HG02763 (cell line): ENCODE results near the gene DROSHA.

Experiments used
- ATAC-seq: cut with Tn5 transposase; IDR thresholded peaks from one replicate; pipeline ENCODE4 v1.9.1; 2021; ENCODE audit warnings: mild to moderate bottlenecking, moderate library complexity; ENCODE audit not compliant: unreplicated experiment

DROSHA gene

GRCh38 chr5:31471040-31471439 is 60.9 kb downstream of the DROSHA start:
- ATAC-seq, result no peak

GRCh38 chr5:31470608-31471007 is 61.3 kb downstream of the DROSHA start:
- ATAC-seq, result no peak

DNA sequence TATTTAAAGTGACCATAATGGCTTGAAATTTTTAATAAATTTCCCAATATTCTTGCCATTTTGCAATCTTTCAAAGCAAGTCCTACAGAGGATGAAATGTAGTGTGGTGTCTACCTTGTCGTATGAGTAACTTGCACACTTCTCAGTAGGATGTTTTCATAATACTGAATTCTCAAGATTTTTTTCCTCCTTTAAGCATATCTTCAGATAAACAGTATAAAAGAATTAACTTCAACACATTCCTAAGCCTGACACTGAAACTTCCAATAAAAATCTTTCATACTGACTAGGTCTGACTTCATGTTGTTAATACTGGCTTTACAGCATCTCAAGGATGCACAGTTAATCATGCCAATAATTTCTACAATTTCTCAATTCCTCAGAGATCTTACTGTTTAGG is 62.0 kb downstream of the DROSHA start:
- ATAC-seq, result no peak

- no peak for ATAC-seq
These were observed 62.4 kb downstream of the DROSHA start for GRCh38 chr5:31469466-31469865.

- ATAC-seq, result no peak
These were observed 66.6 kb downstream of the DROSHA start for GRCh38 chr5:31465291-31465690.

DNA sequence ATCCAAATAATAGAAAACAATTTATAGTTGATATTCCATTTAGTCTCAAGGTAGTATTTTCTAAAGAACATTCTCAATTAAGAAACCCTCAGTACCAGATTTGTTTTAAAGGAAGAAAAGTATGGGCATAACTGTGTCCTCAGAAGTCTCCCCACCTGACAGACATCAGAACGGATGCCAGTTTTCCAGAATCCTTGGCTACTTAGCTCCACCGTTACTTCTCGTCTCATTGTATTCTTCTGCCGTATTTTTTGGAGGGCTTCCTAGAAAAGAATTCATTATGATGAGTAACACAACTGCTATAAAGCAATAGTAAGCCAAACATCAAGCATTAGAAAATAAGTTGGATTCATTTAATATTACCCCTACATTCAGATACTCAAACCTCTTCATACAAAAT is 67.8 kb downstream of the DROSHA start:
- ATAC-seq, result no peak

DNA sequence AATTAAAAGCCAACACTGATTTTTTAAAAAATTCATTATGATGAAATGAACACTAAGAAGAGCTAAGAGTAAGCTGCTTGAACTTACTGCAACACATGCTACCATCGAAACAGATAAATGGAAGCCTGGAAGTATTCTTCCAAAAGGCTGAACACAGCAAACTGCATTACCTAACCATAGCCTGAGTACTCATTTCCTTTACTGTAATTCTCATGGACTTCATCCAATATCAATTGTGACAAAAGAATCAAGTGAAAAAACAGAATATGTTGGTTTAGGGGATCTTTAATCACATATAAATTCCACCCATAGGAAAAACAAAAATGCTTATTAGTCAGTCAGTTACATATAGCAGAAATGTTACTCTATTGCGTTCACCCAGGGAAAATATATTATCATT is 68.5 kb downstream of the DROSHA start:
- ATAC-seq, result no peak

DNA sequence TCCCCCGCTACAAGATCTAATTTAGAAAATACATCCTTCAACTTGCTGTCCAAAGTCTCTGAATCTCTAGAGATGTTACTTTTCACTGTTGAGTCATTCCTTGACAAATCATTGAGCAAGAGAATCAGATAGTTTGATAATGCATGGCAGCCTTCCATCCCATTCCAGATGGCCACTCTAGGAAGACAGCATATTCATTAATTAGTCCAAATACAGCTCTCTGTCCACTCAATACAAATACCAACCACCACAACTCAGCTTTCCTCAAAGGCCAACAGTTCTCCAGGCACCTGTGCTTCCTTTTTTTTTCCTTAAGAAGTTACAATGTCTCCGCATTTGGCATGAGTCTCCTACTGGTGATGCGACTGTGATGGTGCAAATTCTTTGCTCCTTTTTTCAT is 72.3 kb downstream of the DROSHA start:
- no peak for ATAC-seq

DNA sequence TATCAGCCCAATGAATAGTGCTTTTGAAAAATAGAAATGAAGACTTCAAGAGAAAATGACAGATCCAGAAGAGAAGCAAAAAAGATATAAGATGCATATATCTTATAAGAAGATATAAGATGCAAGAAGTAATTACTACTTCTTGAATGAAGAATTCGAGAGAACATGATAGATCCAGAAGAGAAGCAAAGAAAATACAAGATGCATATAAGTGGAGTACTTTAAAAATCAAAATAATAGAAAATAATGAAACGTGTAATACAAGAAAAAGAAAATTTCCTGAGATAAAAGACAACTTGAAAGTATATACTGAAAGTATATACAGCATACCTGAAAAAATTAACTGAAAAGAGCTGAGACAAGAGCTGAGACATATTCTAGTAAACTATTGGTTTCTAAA is 76.7 kb downstream of the DROSHA start:
- ATAC-seq, result no peak

DNA sequence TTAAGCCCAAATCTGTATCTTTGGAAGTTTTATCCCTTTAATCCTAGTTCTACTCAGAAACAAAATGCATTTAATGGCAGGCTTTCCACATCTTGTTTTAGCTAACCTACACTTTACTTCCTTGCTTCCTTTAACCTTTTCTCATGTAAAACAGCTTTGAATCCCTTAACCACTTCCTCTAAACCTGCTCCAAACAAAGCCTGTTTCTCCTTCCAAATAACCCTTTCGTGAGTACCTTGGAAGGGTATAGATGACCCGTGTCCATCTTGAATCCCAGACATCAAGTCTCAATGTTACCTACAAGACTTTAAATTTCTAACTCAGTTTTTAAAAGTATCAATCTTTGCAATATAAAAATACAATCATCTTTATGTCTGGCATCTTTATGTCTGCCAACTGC is 78.4 kb downstream of the DROSHA start:
- ATAC-seq, result no peak

- ATAC-seq, result no peak
These were observed 79.6 kb downstream of the DROSHA start for GRCh38 chr5:31452314-31452713.

- no peak for ATAC-seq
These were observed 81.9 kb downstream of the DROSHA start for GRCh38 chr5:31449962-31450361.

DNA sequence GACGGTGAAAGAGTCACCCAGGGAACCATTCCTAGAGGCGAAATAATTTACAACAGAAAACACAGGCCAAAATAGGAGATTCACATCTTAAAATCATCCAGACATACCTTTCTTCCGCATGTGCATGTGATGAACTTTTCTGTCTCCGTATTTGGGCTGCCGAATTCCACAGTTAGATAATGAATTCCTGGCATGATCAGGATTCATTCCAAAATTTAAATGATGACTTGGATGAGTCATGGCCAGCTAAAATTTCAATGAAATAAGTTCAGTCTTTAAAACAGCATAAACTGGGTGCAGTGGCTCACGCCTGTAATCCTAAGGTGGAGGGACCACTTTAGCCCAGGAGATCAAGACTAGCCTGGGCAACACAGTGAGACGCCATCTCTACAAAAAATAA is 82.7 kb downstream of the DROSHA start:
- no peak for ATAC-seq

DNA sequence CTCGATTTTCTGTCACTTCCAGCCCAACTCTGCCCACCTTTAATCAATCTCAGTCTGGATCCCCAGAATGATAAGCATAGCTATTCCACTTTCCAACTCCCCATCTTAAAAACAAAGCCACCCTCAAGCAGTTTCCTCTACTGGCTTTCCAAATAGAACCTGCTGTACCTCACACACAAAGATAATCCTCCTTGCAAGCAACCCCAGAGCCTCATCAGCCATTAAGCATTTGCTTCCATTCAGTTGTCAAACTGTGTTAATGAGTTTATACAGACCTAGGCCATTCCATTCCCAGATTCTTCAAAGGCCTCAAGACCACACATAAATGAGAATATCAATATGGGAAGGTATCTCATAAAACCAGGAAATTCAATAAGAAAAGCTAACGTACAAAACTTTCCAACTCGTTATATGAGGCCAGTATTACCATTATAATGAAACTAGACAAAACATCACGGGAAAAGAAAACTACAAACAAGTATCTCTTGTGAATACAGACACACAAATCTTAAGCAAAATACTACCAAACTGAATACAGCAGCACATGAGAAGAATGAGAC is 86.8 kb downstream of the DROSHA start:
- ATAC-seq, result no peak

- ATAC-seq, result no peak
These were observed 88.3 kb downstream of the DROSHA start for GRCh38 chr5:31443572-31443971.

GRCh38 chr5:31442058-31442745 is 89.7 kb downstream of the DROSHA start:
- no peak for ATAC-seq

DNA sequence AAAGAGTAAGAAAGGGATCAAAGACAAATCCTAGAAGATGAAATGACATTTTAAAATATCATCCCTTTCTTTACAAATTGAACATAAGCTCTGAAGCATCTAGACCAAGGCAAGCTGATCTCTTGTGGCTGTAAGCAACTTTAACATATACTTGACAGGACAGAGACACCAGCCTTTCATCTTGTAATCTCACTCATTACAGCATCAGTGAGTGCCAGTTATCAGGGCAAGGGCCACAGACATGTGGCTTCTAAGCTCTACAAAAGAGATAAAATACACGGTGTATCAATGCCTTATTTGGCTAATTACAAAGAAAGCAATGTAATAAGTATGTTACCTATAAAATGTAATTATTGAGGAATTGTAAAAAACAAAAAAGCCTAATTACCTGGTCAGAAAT is 95.0 kb downstream of the DROSHA start:
- no peak for ATAC-seq

GRCh38 chr5:31435730-31436129 is 96.2 kb downstream of the DROSHA start:
- ATAC-seq, result no peak

DNA sequence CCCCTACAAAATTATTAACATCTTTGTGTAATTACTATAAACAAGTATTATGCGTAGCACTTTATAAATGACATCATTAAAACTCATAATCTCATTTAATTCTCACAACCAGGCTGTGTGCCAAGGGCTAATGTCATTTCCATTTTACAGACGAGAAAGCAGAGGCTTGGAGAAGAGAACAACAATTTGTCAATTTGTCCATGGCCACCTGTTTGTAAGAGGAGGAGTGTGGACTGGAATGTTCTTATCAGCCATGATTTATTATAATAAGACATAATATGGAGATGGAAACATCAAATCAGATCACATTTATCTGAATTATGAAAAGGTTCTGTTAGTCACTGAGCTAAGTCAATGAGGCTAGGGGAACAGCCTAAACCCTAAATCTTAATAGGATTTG is 97.0 kb downstream of the DROSHA start:
- ATAC-seq, result no peak

GRCh38 chr5:31433229-31433628 is 98.7 kb downstream of the DROSHA start:
- no peak for ATAC-seq

DNA sequence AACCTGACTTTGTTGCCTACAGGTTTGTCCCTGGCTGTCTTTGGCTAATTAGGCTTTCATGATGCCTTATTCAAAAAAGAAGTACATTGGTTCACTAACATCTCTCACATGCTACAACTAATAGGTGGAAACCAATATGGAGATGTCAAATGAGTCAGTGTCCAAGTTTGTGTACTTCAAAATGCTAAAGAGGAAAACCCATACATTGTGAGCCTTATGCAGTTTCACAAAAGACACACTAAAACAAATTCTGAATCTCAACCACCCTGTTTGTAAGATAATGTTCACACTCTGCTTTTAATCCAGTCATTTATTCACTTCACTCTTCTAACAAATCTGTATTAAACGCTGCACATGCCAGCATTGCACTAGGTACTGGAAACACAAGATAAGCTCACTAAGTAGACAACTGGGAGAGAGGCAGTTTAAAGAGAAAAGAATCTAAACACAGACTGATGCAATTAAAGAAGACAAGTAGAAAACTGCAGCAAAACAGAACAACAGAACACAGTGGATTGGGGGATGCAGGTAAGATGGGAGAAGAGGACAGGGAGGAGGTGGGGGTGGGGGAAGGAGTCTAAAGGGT is 104.1 kb downstream of the DROSHA start:
- ATAC-seq, result no peak

- no peak for ATAC-seq
These were observed 104.7 kb downstream of the DROSHA start for GRCh38 chr5:31427013-31427723.
